ENCODE data around the gene LYPLAL1. TPM values are rescaled to one million over a fixed set of nuclear protein-coding genes. Genes with fewer than 3 reads are reported as not detected.

LYPLAL1 gene
- total and polyA plus RNA-seq, 9 of the 15 experiments (the other 6 are each of a cell fraction or from before 2014, with no cell fraction given), result 14.9 to 179 (median 46.3) TPM

DNA sequence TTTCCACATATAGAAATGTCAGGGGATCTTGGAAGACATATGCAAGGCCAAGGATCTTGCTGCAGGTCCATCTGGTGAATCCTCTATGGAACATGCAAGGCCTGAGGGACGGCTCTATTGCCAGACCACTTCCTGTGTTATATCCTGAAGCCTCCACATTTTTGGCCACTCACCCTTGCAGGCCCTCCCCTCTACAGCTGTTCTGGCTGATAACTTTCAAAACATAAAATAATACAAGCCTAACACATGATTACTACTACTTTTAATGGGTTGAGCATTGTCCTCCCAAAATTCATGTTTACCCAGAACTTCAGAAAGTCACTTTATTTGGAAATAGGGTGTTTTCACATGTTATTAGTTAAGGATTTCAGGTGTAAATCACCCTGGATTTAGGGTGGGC is 18.5 kb upstream of the LYPLAL1 start (continued):
- TF ChIP-seq ZNF121 (CRISPR knock-in tag; conservative IDR thresholded peaks at IDR 0.05) (no peak), NEUROD1 (IDR thresholded peaks at IDR 0.05; ENCODE audit: borderline replicate concordance, low read depth, low read length, partially characterized antibody) (no peak), DACH1 (IDR thresholded peaks at IDR 0.05; ENCODE audit: partially characterized antibody) (peak; percentile 66), PHB (CRISPR knock-in tag; IDR thresholded peaks at IDR 0.05) (no peak), KHSRP (IDR thresholded peaks at IDR 0.05) (no peak), GABPB2 (CRISPR knock-in tag; conservative IDR thresholded peaks at IDR 0.05) (no peak), LARP7 (IDR thresholded peaks at IDR 0.05) (no peak), SAP30 (IDR thresholded peaks at IDR 0.05; ENCODE audit: borderline replicate concordance, insufficient read depth, low read depth, low read length, poor library complexity, severe bottlenecking) (no peak), RUNX1 (IDR thresholded peaks at IDR 0.05; ENCODE audit: low read depth) (no peak), NELFE (IDR thresholded peaks at IDR 0.05; ENCODE audit: insufficient read depth, insufficient read length) (no peak), HNRNPLL (IDR thresholded peaks at IDR 0.05; ENCODE audit: low read depth, low read length, poor library complexity, severe bottlenecking) (no peak), EP300 (IDR thresholded peaks at IDR 0.05; ENCODE audit: low read length) (peak; percentile 54; the same call in 1 of the 2 replicates), HMGN3 (IDR thresholded peaks at IDR 0.05; ENCODE audit: borderline replicate concordance, extremely low read depth, insufficient read length, low read depth, low read length) (no peak), POLR2AphosphoS2 (IDR thresholded peaks at IDR 0.05; ENCODE audit: low read length) (no peak)
- TF ChIP-seq, protein P1, sequence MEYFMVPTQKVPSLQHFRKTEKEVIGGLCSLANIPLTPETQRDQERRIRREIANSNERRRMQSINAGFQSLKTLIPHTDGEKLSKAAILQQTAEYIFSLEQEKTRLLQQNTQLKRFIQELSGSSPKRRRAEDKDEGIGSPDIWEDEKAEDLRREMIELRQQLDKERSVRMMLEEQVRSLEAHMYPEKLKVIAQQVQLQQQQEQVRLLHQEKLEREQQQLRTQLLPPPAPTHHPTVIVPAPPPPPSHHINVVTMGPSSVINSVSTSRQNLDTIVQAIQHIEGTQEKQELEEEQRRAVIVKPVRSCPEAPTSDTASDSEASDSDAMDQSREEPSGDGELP (CRISPR knock-in tag; IDR thresholded peaks at IDR 0.05; ENCODE audit: borderline replicate concordance), result peak; percentile 58; the same call in 1 of the 2 replicates
- TF ChIP-seq, protein P2, sequence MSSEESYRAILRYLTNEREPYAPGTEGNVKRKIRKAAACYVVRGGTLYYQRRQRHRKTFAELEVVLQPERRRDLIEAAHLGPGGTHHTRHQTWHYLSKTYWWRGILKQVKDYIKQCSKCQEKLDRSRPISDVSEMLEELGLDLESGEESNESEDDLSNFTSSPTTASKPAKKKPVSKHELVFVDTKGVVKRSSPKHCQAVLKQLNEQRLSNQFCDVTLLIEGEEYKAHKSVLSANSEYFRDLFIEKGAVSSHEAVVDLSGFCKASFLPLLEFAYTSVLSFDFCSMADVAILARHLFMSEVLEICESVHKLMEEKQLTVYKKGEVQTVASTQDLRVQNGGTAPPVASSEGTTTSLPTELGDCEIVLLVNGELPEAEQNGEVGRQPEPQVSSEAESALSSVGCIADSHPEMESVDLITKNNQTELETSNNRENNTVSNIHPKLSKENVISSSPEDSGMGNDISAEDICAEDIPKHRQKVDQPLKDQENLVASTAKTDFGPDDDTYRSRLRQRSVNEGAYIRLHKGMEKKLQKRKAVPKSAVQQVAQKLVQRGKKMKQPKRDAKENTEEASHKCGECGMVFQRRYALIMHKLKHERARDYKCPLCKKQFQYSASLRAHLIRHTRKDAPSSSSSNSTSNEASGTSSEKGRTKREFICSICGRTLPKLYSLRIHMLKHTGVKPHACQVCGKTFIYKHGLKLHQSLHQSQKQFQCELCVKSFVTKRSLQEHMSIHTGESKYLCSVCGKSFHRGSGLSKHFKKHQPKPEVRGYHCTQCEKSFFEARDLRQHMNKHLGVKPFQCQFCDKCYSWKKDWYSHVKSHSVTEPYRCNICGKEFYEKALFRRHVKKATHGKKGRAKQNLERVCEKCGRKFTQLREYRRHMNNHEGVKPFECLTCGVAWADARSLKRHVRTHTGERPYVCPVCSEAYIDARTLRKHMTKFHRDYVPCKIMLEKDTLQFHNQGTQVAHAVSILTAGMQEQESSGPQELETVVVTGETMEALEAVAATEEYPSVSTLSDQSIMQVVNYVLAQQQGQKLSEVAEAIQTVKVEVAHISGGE (CRISPR knock-in tag; IDR thresholded peaks at IDR 0.05), result 0 out of 6 replicates have a peak, but pooled peaks of 1 of the 3 experiments have one; percentile 42
- TF ChIP-seq, protein P3, sequence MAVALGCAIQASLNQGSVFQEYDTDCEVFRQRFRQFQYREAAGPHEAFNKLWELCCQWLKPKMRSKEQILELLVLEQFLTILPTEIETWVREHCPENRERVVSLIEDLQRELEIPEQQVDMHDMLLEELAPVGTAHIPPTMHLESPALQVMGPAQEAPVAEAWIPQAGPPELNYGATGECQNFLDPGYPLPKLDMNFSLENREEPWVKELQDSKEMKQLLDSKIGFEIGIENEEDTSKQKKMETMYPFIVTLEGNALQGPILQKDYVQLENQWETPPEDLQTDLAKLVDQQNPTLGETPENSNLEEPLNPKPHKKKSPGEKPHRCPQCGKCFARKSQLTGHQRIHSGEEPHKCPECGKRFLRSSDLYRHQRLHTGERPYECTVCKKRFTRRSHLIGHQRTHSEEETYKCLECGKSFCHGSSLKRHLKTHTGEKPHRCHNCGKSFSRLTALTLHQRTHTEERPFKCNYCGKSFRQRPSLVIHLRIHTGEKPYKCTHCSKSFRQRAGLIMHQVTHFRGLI (CRISPR knock-in tag; IDR thresholded peaks at IDR 0.05), result no peak; the same call in 1 of the 2 replicates
- TF ChIP-seq, protein P4, sequence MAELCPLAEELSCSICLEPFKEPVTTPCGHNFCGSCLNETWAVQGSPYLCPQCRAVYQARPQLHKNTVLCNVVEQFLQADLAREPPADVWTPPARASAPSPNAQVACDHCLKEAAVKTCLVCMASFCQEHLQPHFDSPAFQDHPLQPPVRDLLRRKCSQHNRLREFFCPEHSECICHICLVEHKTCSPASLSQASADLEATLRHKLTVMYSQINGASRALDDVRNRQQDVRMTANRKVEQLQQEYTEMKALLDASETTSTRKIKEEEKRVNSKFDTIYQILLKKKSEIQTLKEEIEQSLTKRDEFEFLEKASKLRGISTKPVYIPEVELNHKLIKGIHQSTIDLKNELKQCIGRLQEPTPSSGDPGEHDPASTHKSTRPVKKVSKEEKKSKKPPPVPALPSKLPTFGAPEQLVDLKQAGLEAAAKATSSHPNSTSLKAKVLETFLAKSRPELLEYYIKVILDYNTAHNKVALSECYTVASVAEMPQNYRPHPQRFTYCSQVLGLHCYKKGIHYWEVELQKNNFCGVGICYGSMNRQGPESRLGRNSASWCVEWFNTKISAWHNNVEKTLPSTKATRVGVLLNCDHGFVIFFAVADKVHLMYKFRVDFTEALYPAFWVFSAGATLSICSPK (IDR thresholded peaks at IDR 0.05; ENCODE audit: borderline replicate concordance), result no peak
- TF ChIP-seq, protein P5, sequence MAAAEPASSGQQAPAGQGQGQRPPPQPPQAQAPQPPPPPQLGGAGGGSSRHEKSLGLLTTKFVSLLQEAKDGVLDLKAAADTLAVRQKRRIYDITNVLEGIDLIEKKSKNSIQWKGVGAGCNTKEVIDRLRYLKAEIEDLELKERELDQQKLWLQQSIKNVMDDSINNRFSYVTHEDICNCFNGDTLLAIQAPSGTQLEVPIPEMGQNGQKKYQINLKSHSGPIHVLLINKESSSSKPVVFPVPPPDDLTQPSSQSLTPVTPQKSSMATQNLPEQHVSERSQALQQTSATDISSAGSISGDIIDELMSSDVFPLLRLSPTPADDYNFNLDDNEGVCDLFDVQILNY (CRISPR knock-in tag; IDR thresholded peaks at IDR 0.05), result no peak
